ENCODE data around the gene DLGAP1. TPM values are rescaled to one million over a fixed set of nuclear protein-coding genes. Genes with fewer than 3 reads are reported as not detected.
"Not testable (repeated sequence)": the region's sequence is repeated elsewhere in the genome, so short reads cannot be mapped to it uniquely, and the experiment has no call there.

The DLGAP1 gene
- total RNA-seq, 1 donor from 2014 or later = 2.0 TPM

GRCh38 chr18:3604235-3604497, 850.9 kb downstream of the DLGAP1 start:
- no peak for TF ChIP-seq CTCF (IDR thresholded peaks at IDR 0.05)
- DNase-seq (ENCODE audit: low spot score in 2 of 2) = no peak
- Histone ChIP-seq H3K27ac (peak overlapping the region; percentile 94 to 95), H3K36me3 (no peaks in the 10 kb centered on the region), H3K4me3 (peak overlapping the region; percentile 54 to 69), H3K27me3 (no peaks in the 10 kb centered on the region), H3K9me3 (no peaks in the 10 kb centered on the region), H3K4me1 (peaks cover 7 to 24% of the 10 kb centered on the region in 2 donors)
- intact Hi-C loops (cut with DNase I) = loop anchor here (10.0 kb wide), 1 partner anchor 311 kb away; no protein-coding TSS in a partner anchor

- intact Hi-C loops (cut with DNase I) = loop anchor here (1.0 to 10.0 kb wide), 4 partner anchors 8 to 311 kb away; no protein-coding TSS in a partner anchor
- no peak for TF ChIP-seq CTCF (IDR thresholded peaks at IDR 0.05)
- DNase-seq (ENCODE audit: low spot score in 2 of 2) = no peak
These were observed 851.5 kb downstream of the DLGAP1 start for GRCh38 chr18:3603421-3604234.

GRCh38 chr18:3601106-3601755, 853.9 kb downstream of the DLGAP1 start:
- not testable (repeated sequence) for H3K36me3 ChIP-seq; H3K27ac ChIP-seq; H3K4me3 ChIP-seq; H3K27me3 ChIP-seq; DNase-seq (ENCODE audit: low spot score in 2 of 2); H3K9me3 ChIP-seq
- H3K4me1 ChIP-seq = peaks cover 14 to 36% of the 10 kb centered on the region in 2 donors
- intact Hi-C loops (cut with DNase I) = loop anchor here (10.0 kb wide), 1 partner anchor 314 kb away; no protein-coding TSS in a partner anchor

More at GRCh38 chr18:3603421-3604234, 851.5 kb downstream of the DLGAP1 start:
- peaks cover 7 to 24% of the 10 kb centered on the region in 2 donors for H3K4me1 ChIP-seq
- H3K9me3 ChIP-seq = no peaks in the 10 kb centered on the region
- no peaks in the 10 kb centered on the region for H3K36me3 ChIP-seq
- peak overlapping the region; percentile 94 to 95 for H3K27ac ChIP-seq
- H3K27me3 ChIP-seq = no peaks in the 10 kb centered on the region
- peak overlapping the region; percentile 54 to 69 for H3K4me3 ChIP-seq

- H3K36me3 ChIP-seq = no peaks in the 10 kb centered on the region
- H3K27ac ChIP-seq = peak overlapping the region; percentile 6 to 12
- H3K9me3 ChIP-seq = no peaks in the 10 kb centered on the region
- H3K27me3 ChIP-seq = no peaks in the 10 kb centered on the region
- H3K4me3 ChIP-seq = no peak overlapping the region
- TF ChIP-seq CTCF (IDR thresholded peaks at IDR 0.05) = no peak
- H3K4me1 ChIP-seq = peaks cover 23 to 39% of the 10 kb centered on the region in 2 donors
- no peak for DNase-seq (ENCODE audit: low spot score in 2 of 2)
- intact Hi-C loops (cut with DNase I) = loop anchor here (10.0 kb wide), 1 partner anchor 315 kb away; no protein-coding TSS in a partner anchor
These were observed 855.2 kb downstream of the DLGAP1 start for GRCh38 chr18:3599861-3600260.

- intact Hi-C loops (cut with DNase I) = no loop called here
- no peak for TF ChIP-seq CTCF (IDR thresholded peaks at IDR 0.05)
- peak overlapping the region; percentile 98 for H3K27ac ChIP-seq
- H3K9me3 ChIP-seq = no peaks in the 10 kb centered on the region
- H3K36me3 ChIP-seq = no peaks in the 10 kb centered on the region
- no peaks in the 10 kb centered on the region for H3K27me3 ChIP-seq
- no peak overlapping the region for H3K4me3 ChIP-seq
- DNase-seq (ENCODE audit: low spot score in 2 of 2) = no peak
- peaks cover 25 to 40% of the 10 kb centered on the region in 2 donors for H3K4me1 ChIP-seq
These were observed 855.9 kb downstream of the DLGAP1 start for GRCh38 chr18:3599195-3599594.

GRCh38 chr18:3598581-3598980, 856.5 kb downstream of the DLGAP1 start:
- intact Hi-C loops (cut with DNase I) = no loop called here
- Histone ChIP-seq H3K27me3 (no peaks in the 10 kb centered on the region), H3K4me3 (no peak overlapping the region), H3K9me3 (no peaks in the 10 kb centered on the region), H3K27ac (peak overlapping the region; percentile 98), H3K4me1 (peaks cover 20 to 34% of the 10 kb centered on the region in 2 donors), H3K36me3 (no peaks in the 10 kb centered on the region)
- TF ChIP-seq CTCF (IDR thresholded peaks at IDR 0.05) = no peak
- DNase-seq (ENCODE audit: low spot score in 2 of 2) = no peak

Measured in ascending aorta (tissue), 2 donors.